ENCODE results near the gene RCC1. TPM values are rescaled to one million over a fixed set of nuclear protein-coding genes. Genes with fewer than 3 reads are reported as not detected.
"Not testable (repeated sequence)": the region's sequence is repeated elsewhere in the genome, so short reads cannot be mapped to it uniquely, and the experiment has no call there.

RCC1 gene
- total RNA-seq, 4 donors from 2014 or later = 6.1 to 24.5 (median 13.7) TPM

GRCh38 chr1:28519946-28520725 lies 14.3 kb downstream of the RCC1 start:
- H3K4me3 ChIP-seq = no peak overlapping the region
- H3K27ac ChIP-seq = no peak overlapping the region
- TF ChIP-seq CTCF (IDR thresholded peaks at IDR 0.05 in 4 of 5, conservative IDR thresholded peaks at IDR 0.05 in 1 of 5) (no peak), POLR2A (IDR thresholded peaks at IDR 0.05) (no peak)
- no peaks in the 10 kb centered on the region for H3K36me3 ChIP-seq
- ATAC-seq = no peak
- in situ Hi-C loops (cut with MboI; ENCODE audit: low sequenced_read_pairs in 4 of 4) = loop anchor here (5.0 to 25.0 kb wide), 5 partner anchors 82 to 367 kb away; no protein-coding TSS in a partner anchor
- intact Hi-C loops (cut with DNase I; ENCODE audit: low total_unique reads) = loop anchor here (2.0 to 10.0 kb wide), 3 partner anchors 83 to 665 kb away; partner anchors contain the start of genes SRSF4 and YTHDF2
- H3K27me3 ChIP-seq = no peaks in the 10 kb centered on the region
- DNase-seq = no peak
- peaks cover 5 to 13% of the 10 kb centered on the region in 2 donors for H3K4me1 ChIP-seq
- no peaks in the 10 kb centered on the region for H3K9me3 ChIP-seq

- not testable (repeated sequence) for ATAC-seq
These were observed 15.0 kb downstream of the RCC1 start for GRCh38 chr1:28520796-28521195.

GRCh38 chr1:28521502-28522164 lies 15.8 kb downstream of the RCC1 start:
- Histone ChIP-seq H3K9me3 (no peaks in the 10 kb centered on the region), H3K36me3 (no peaks in the 10 kb centered on the region), H3K4me1 (peaks cover 5 to 13% of the 10 kb centered on the region in 2 donors), H3K4me3 (no peak overlapping the region), H3K27ac (no peak overlapping the region), H3K27me3 (no peaks in the 10 kb centered on the region)
- intact Hi-C loops (cut with DNase I; ENCODE audit: low total_unique reads) = no loop called here
- DNase-seq (no peak), ATAC-seq (no peak)
- in situ Hi-C loops (cut with MboI; ENCODE audit: low sequenced_read_pairs in 4 of 4) = loop anchor here in 2 of 4 donors (10.0 to 25.0 kb wide), 3 partner anchors 91 to 366 kb away; no protein-coding TSS in a partner anchor
- TF ChIP-seq POLR2A (IDR thresholded peaks at IDR 0.05) = no peak
- no peak for TF ChIP-seq CTCF (IDR thresholded peaks at IDR 0.05 in 4 of 5, conservative IDR thresholded peaks at IDR 0.05 in 1 of 5)

More at GRCh38 chr1:28520796-28521195, 15.0 kb downstream of the RCC1 start:
- H3K27me3 ChIP-seq; H3K27ac ChIP-seq; intact Hi-C loops (cut with DNase I; ENCODE audit: low total_unique reads); H3K9me3 ChIP-seq; DNase-seq; H3K4me3 ChIP-seq; H3K36me3 ChIP-seq: not testable (repeated sequence)
- H3K4me1 ChIP-seq = peaks cover 5 to 13% of the 10 kb centered on the region in 2 donors
- in situ Hi-C loops (cut with MboI; ENCODE audit: low sequenced_read_pairs in 4 of 4) = loop anchor here in 2 of 4 donors (10.0 to 25.0 kb wide), 3 partner anchors 92 to 367 kb away; no protein-coding TSS in a partner anchor

- ATAC-seq; DNase-seq; H3K9me3 ChIP-seq; H3K27ac ChIP-seq; H3K4me3 ChIP-seq; intact Hi-C loops (cut with DNase I; ENCODE audit: low total_unique reads); H3K36me3 ChIP-seq; H3K27me3 ChIP-seq: not testable (repeated sequence)
- in situ Hi-C loops (cut with MboI; ENCODE audit: low sequenced_read_pairs in 4 of 4) = loop anchor here in 2 of 4 donors (10.0 to 25.0 kb wide), 3 partner anchors 90 to 365 kb away; no protein-coding TSS in a partner anchor
- peaks cover 5 to 12% of the 10 kb centered on the region in 2 donors for H3K4me1 ChIP-seq
These were observed 16.7 kb downstream of the RCC1 start for GRCh38 chr1:28522537-28522936.

GRCh38 chr1:28525002-28525642 lies 19.3 kb downstream of the RCC1 start:
- in situ Hi-C loops (cut with MboI; ENCODE audit: low sequenced_read_pairs in 4 of 4) = loop anchor here in 1 of 4 donors (10.0 kb wide), 1 partner anchor 350 kb away; no protein-coding TSS in a partner anchor
- ATAC-seq; H3K4me3 ChIP-seq; intact Hi-C loops (cut with DNase I; ENCODE audit: low total_unique reads); H3K27me3 ChIP-seq; DNase-seq; H3K36me3 ChIP-seq; H3K9me3 ChIP-seq; H3K4me1 ChIP-seq; H3K27ac ChIP-seq: not testable (repeated sequence)
